GM19372 (cell line): ENCODE data around the gene GNA14.
"Not testable (repeated sequence)": the region's sequence is repeated elsewhere in the genome, so short reads cannot be mapped to it uniquely, and the experiment has no call there.

Experiments
- ATAC-seq: cut with Tn5 transposase; IDR thresholded peaks from one replicate; pipeline ENCODE4 v1.9.1; 2021; ENCODE audit warnings: mild to moderate bottlenecking, low read depth, moderate library complexity; ENCODE audit not compliant: unreplicated experiment

The GNA14 gene

DNA sequence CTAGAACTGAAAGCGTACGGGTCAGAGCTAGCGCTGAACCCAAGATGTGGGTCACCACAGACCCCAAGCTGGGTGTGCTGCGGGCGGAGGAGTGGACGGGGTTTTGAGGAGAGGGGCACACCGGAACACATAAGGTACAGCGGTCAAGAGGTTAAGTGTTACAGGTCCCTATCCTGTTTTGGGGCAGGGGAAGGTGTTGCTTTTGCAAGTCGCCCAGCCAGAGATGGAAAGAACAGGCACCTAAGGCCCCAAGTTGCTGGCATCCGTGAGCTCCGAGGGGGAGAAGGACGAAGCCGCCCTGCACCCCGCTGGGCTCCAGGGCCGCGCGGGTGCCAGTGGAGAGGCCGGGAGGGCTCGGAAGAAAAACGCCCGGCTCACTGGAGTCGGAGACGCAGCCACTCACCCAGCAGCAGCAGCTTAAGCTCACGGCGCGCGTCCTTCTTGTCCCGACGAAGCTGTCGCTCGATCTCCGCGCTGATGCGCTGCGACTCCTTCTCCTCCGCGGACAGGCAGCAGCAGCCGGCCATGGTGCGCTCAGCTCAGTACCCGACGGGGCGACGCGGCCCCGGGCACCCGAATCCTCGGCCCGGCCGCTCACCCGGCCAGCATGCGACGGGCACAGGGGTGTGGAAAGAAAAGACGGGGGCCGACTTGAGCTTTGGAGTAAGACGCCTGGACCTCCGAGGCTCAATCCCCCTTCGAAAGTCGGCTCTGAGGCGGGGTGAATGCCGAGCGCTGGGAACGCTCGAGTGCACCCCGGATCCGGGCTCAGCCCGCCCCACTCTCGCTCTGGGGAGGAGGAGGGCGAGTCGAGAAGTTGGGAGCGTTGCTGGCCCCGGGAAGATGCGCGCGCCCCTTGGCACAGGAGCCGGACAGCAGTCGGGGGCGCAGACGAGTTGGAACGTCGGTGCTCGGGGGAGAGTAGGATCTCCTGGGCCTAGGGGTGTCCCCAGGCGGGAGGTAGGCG is 572 bp downstream of the GNA14 start:
- no peak for ATAC-seq

GRCh38 chr9:77643871-77644270 is 4.3 kb downstream of the GNA14 start:
- no peak for ATAC-seq

- no peak for ATAC-seq
These were observed 7.2 kb downstream of the GNA14 start for GRCh38 chr9:77640741-77641580.

- no peak for ATAC-seq
These were observed 15.5 kb downstream of the GNA14 start for GRCh38 chr9:77632652-77633051.

DNA sequence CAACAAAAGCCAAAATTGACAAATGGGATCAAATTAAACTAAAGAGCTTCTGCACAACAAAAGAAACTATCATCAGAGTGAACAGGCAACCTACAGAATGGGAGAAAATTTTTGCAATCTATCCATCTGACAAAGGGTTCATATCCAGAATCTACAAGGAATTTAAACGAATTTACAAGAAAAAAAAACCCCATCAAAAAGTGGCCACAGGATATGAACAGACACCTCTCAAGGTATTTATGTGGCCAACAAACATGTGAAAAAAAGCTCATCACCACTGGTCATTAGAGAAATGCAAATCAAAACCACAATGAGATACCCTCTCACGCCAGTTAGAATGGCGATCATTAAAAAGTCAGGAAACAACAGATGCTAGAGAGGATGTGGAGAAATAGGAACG is 19.3 kb downstream of the GNA14 start:
- ATAC-seq: not testable (repeated sequence)

DNA sequence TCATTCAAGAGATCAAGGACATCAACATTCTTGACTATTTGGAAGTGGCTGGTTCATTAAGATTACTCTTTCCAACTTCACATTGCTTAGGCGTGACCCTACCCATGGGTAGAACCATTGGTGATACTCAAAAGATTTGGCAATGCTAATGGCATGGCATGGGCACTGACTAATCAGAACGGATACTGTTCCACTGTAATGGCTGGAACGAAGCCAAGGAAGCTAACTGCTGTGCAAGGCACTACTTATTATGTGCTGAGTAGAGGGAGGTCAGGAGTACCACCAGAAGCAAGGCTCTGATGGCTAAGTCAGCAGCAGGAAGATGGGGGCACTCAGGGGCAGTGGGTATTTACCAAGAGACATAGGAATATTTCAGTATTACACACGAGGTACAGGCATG is 31.9 kb downstream of the GNA14 start:
- ATAC-seq: no peak

DNA sequence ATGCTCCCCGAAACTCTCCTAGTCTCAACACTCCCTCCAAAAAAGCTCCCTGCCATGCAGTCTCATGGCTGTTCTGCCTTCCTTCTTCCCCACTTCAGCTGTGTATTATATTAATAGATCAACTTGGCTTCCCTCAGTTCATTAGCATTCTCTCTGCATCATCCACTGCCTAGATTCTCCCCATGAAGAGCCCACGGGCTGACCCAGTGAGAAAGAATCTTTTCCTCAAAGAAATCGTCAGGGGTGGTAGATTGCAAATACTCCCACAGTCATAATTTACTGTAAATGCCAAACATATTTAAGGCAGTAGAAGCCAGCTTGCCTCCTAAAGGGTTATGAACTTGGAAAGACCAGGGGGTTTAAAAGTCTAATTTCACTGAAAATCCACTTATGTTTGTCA is 33.5 kb downstream of the GNA14 start:
- no peak for ATAC-seq

GRCh38 chr9:77606526-77606925 is 41.6 kb downstream of the GNA14 start:
- ATAC-seq: no peak

DNA sequence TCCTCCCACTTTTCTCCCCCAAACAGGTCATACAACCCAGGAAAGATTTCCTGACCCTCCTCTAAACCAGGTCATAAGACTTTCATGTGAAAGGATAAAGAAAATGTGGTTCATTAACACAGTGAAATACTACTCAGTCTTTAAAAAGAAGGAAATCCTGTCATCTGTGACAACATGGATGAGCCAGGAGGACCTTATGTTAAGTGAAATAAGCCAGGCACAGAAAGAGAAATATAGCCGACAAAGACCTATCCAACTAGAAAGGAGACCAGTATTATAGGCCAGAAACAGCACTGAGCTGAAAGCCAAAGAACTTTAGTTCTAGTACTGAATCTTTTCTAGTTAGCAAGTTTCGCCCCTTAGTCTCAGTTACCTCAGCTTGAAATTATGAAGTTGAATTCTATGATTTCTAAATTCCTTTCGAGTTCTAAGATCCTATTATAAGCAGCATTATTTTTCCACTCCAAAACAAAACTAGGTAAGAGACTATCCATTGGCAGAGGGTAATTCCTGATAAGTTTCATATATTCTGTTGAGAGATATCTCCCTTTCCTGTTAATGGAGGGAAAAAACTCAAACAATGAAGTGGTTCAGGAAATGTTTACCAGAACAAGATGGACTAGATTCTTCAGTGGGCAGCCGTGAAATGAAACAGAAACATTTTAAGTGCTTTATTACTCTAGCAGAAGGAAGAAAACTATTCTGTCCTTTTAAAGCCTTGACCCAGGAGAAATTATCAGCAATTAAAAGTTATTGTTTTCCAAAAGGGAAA is 42.5 kb downstream of the GNA14 start:
- ATAC-seq: no peak

DNA sequence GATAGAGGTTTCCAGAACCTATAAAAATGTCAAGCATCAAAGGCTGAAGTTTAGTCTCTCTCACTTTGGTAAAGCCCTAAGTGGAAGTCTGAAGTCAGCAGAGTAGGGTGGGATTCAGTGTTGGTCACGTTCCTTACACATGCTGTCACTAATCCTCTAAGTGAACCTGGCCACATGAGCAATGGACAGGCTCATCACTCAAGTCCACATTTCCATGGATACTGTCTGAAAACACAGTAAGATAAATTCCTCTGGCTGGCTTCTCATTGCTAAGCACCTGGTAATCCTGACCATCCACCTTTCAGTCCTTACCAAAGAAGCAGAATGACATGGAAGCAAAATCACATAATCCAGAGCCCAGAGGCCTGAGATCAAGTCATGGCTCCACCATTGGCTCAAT is 43.8 kb downstream of the GNA14 start:
- ATAC-seq: no peak

GRCh38 chr9:77602852-77603251 is 45.3 kb downstream of the GNA14 start:
- no peak for ATAC-seq

DNA sequence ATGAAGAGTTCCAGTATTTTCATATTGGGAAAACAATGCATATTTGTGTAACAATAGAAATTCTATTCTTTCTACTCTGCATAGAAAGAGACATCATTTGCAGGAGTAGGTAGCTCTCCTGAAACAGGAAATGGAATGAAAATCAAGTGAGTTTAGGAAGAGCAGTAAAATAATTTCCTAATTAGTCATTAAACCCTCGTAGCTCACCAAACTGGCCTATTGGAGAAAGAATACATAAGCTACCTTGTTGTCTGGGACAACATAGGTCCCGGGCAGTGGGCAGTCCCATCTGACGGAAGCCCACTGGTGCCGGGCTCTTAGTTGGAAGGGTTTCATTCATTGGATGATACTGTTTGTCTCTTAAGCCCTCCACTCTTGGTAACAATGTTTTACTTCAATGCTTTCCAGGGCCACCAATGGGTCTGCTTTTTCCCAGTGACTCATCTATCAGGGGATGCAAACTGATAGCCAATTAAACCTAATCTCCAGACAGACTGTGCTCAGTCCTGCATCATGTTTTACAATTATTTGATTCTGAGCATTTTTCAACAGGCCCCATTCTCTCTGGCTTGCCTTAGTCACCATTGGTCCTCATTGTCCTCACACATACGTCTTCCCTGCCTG is 46.5 kb downstream of the GNA14 start:
- no peak for ATAC-seq

GRCh38 chr9:77600810-77601209 is 47.3 kb downstream of the GNA14 start:
- no peak for ATAC-seq

- ATAC-seq: no peak
These were observed 48.6 kb downstream of the GNA14 start for GRCh38 chr9:77599492-77599891.

- no peak for ATAC-seq
These were observed 49.1 kb downstream of the GNA14 start for GRCh38 chr9:77598991-77599390.

GRCh38 chr9:77598524-77598923 is 49.6 kb downstream of the GNA14 start:
- no peak for ATAC-seq

DNA sequence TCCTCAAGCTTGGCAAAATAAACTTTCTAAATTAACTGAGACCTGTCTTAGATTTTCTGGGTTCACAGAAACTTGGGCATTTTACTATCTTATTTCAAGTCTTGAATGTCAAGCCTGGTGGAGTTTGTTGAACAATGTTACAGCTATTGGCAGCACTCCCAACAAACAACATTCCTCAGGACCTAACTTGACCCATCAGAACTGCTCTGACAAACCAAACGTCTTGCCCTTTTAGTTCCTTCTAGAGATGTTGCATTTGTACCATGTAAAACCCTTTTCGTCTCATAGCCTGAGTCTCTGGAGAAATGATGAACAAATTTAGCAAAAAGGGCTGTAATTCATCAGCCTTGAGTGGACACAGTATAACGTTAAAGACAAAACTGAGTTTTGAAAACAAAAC is 51.1 kb downstream of the GNA14 start:
- no peak for ATAC-seq

DNA sequence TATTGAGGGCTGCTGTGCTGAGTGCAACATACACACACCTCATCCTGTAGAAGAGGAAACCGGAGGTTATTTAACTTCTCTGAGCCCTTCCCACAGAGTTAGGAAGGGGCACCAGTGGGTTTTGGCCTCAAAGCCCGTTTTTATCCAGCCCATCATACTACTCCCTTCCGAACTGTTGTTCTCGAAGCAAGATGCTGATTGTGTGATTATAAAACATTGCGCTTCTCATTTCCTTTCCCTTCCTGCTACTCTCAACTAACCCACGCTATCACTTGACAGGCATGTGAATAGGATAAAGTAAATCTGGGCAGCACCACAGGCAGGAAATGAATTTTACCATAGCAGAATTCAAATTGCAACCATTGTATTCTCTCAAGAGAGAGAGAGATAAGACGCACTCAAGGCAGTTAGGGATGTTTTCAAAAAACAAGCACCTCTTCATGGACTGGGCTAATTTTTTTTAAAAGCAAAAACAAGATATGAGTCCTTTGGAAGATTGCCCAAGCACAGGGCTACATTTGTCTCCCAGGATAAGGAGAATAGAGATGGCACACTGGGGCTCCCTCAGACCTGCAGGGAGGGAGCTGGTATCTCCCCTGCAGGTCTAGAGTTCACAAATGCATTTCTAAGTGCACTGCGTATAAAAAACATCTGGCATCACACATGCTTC is 52.6 kb downstream of the GNA14 start:
- no peak for ATAC-seq

- ATAC-seq: no peak
These were observed 53.2 kb downstream of the GNA14 start for GRCh38 chr9:77594963-77595362.

GRCh38 chr9:77593528-77593927 is 54.6 kb downstream of the GNA14 start:
- ATAC-seq: no peak
